Measurements from ENCODE around the gene CYB5R2.

GRCh38 chr11:7635137-7635536 is 38.2 kb downstream of the CYB5R2 start:
- TF ChIP-seq, protein P1, sequence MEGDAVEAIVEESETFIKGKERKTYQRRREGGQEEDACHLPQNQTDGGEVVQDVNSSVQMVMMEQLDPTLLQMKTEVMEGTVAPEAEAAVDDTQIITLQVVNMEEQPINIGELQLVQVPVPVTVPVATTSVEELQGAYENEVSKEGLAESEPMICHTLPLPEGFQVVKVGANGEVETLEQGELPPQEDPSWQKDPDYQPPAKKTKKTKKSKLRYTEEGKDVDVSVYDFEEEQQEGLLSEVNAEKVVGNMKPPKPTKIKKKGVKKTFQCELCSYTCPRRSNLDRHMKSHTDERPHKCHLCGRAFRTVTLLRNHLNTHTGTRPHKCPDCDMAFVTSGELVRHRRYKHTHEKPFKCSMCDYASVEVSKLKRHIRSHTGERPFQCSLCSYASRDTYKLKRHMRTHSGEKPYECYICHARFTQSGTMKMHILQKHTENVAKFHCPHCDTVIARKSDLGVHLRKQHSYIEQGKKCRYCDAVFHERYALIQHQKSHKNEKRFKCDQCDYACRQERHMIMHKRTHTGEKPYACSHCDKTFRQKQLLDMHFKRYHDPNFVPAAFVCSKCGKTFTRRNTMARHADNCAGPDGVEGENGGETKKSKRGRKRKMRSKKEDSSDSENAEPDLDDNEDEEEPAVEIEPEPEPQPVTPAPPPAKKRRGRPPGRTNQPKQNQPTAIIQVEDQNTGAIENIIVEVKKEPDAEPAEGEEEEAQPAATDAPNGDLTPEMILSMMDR (IDR thresholded peaks at IDR 0.05) = no peak
- no peak for TF ChIP-seq POLR2AphosphoS5 (IDR thresholded peaks at IDR 0.05)

All from breast epithelium (tissue), 3 donors.